ENCODE results near the gene SCG2. TPM values are rescaled to one million over a fixed set of nuclear protein-coding genes. Genes with fewer than 3 reads are reported as not detected.

The SCG2 gene
- total and polyA plus RNA-seq, 2 of the 4 experiments (the other 2 are of a cell fraction) = 0.36 to 0.46 TPM

- TF ChIP-seq MXI1 (IDR thresholded peaks at IDR 0.05; ENCODE audit: borderline replicate concordance, low read depth, low read length) = no peak
These were observed 2.4 kb downstream of the SCG2 start (continued) for GRCh38 chr2:223599640-223600380.

DNA sequence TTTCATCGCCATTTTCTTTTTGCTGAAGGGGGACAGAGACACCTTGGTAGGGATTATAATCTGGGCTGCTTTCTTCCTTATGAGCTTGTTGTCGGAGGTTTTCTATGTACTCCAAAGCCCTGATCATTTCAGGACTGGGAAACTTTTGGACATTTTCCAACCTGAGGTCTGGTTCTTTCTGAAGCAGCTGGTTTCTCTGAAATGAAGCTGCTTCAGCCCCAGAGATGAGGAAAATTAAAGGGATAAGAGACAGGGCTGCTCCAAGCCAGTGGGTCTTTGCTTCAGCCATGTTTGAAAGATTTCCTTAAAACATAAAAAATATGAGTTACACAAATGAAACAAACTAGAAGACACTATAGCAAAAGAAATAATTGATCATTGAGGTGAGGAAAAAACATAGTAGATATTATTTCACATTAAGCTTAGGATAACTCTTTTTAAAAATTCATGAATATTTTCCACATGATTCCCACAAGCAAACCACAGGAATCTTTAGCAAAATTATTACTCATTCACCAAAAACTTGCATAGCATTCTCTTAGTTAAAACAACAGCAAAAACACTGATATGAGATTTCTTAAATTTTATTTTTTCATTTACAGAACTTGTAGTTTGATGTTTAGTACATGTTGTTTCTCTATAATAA, 3.0 kb downstream of the SCG2 start:
- Histone ChIP-seq H3K14ac (replicated peaks; ENCODE audit: low read depth, low read length) (peak overlapping the region; percentile 72; the same call in 1 of the 2 replicates), H4K20me1 (ENCODE audit: insufficient read depth, low read length) (no peaks in the 10 kb centered on the region), H3K18ac (ENCODE audit: low read depth, low read length) (peak overlapping the region; percentile 99), H2BK5ac (ENCODE audit: low read depth, low read length, poor library complexity, severe bottlenecking) (peak overlapping the region; percentile 85), H2BK120ac (ENCODE audit: low read depth, low read length) (peak overlapping the region; percentile 85), H3K36me3 (ENCODE audit: control insufficient read depth, insufficient read depth, low read length) (no peaks in the 10 kb centered on the region), H4K5ac (ENCODE audit: low read depth, low read length) (peak overlapping the region; percentile 97), H4K8ac (ENCODE audit: low read depth in 2 of 2, low read length in 2 of 2) (peak overlapping the region; percentile 19 to 76), H3K4me3 (ENCODE audit: insufficient read depth, low read depth, low read length) (no peak overlapping the region), H3K4me1 (ENCODE audit: control insufficient read depth, insufficient read depth, low read length) (peaks cover 8% of the 10 kb centered on the region), H2AFZ (replicated peaks; ENCODE audit: low read length, poor library complexity) (no peak overlapping the region), H2BK20ac (ENCODE audit: low read depth, low read length) (peak overlapping the region; percentile 91), H3K56ac (ENCODE audit: extremely low read depth, insufficient read depth, low read length) (peak overlapping the region; percentile 84; the same call in 1 of the 2 replicates), H2AK9ac (replicated peaks; ENCODE audit: low read depth, low read length, poor library complexity) (no peak overlapping the region), H3K4ac (ENCODE audit: low read depth, low read length) (peak overlapping the region; percentile 67), H2BK15ac (ENCODE audit: low read depth, low read length) (peak overlapping the region; percentile 79), H4K91ac (ENCODE audit: insufficient read depth, low read depth, low read length) (peak overlapping the region; percentile 78), H3K4me2 (ENCODE audit: low read depth, low read length) (peak overlapping the region; percentile 86), H3K9me1 (ENCODE audit: insufficient read depth, low read length) (no peaks in the 10 kb centered on the region), H3K9ac (ENCODE audit: low read depth, low read length) (peak overlapping the region; percentile 43; the same call in 1 of the 2 replicates), H3K9me3 (ENCODE audit: control insufficient read depth, insufficient read depth, low read length) (no peaks in the 10 kb centered on the region), H3K27ac (ENCODE audit: insufficient read depth, low read length) (peak overlapping the region; percentile 97), H3K27me3 (ENCODE audit: control insufficient read depth, insufficient read depth, low read length) (no peaks in the 10 kb centered on the region), H3K23ac (ENCODE audit: low read depth, low read length) (peak overlapping the region; percentile 25), H2AK5ac (ENCODE audit: low read depth, low read length) (peak overlapping the region; percentile 78), H3K79me1 (ENCODE audit: low read depth in 1 of 2, low read length in 2 of 2) (no peaks in the 10 kb centered on the region)
- dilution Hi-C loops (cut with HindIII; ENCODE audit: low sequenced_read_pairs, unreplicated experiment) = no loop called here
- intact Hi-C loops (cut with micrococcal nuclease) = no loop called here
- DNase-seq (peak; percentile 83), ATAC-seq (ENCODE audit: low read depth) (peak; percentile 58)
- in situ Hi-C loops (cut with MboI; ENCODE audit: low sequenced_read_pairs) = loop anchor here (25.0 kb wide), 1 partner anchor 963 kb away; no protein-coding TSS in a partner anchor
- POLR2A ChIA-PET (ENCODE audit: unreplicated experiment) = no interaction called here
- CTCF ChIA-PET = interaction anchor here (1.0 kb wide), 1 partner anchor 627 kb away, joined by 3 read pairs; no protein-coding TSS in a partner anchor
- no peak for TF ChIP-seq CHD1 (IDR thresholded peaks at IDR 0.05; ENCODE audit: low read depth, low read length)
- no peak for TF ChIP-seq CEBPB (IDR thresholded peaks at IDR 0.05; ENCODE audit: low read depth, low read length)
- no peak for TF ChIP-seq ELK1 (IDR thresholded peaks at IDR 0.05; ENCODE audit: borderline replicate concordance, low read depth, low read length)
- TF ChIP-seq MXI1 (IDR thresholded peaks at IDR 0.05; ENCODE audit: borderline replicate concordance, low read depth, low read length) = no peak
- no peak for TF ChIP-seq CTCF (conservative IDR thresholded peaks at IDR 0.05; ENCODE audit: low read depth, low read length)
- peak; percentile 30; the same call in 1 of the 2 replicates for TF ChIP-seq FOS (IDR thresholded peaks at IDR 0.05; ENCODE audit: low read depth, low read length)
- no CpG with 5 or more reads among the region's 2 CpGs for WGBS, 2 experiments (ENCODE audit: extremely low coverage in 2 of 2, insufficient read length in 1 of 2)
- BruUV-seq (replicated peaks) = no TSS peak

Data from IMR-90 (cell line).